BLaER1 treated with 17β-estradiol and CSF1 and Interleukin-3, amounts not matched to agents 10 nM and 100 nM (cell line): ENCODE measurements around the gene WWOX.

ENCODE experiments used
- H3K27ac ChIP-seq, 11 experiments: shearing (Covaris generic); formaldehyde crosslinking; 2 replicates each; pipeline ENCODE4 v1.8.1; 2022
- H3K27me3 ChIP-seq, 11 experiments: shearing (Covaris generic); formaldehyde crosslinking; 2 replicates each; pipeline ENCODE4 v1.8.1; 2022
- H3K36me3 ChIP-seq, 11 experiments: shearing (Covaris generic); formaldehyde crosslinking; 2 replicates each; pipeline ENCODE4 v1.8.1; 2022
- H3K4me1 ChIP-seq, 10 experiments: shearing (Covaris generic); formaldehyde crosslinking; 2 replicates each; pipeline ENCODE4 v1.8.1; 2022
- H3K4me2 ChIP-seq, 11 experiments: shearing (Covaris generic); formaldehyde crosslinking; 2 replicates each; pipeline ENCODE4 v1.8.1; 2022
- H3K4me3 ChIP-seq, 10 experiments: shearing (Covaris generic); formaldehyde crosslinking; 2 replicates each; pipeline ENCODE4 v1.8.1; 2022
- H3K9ac ChIP-seq, 11 experiments: shearing (Covaris generic); formaldehyde crosslinking; 2 replicates each; pipeline ENCODE4 v1.8.1; 2022
- H3K9me3 ChIP-seq, 11 experiments: shearing (Covaris generic); formaldehyde crosslinking; replicated peaks in 1 of 11; 2 replicates each; pipeline ENCODE4 v1.8.1; 2022
- H4K20me1 ChIP-seq, 11 experiments: shearing (Covaris generic); formaldehyde crosslinking; 2 replicates each; pipeline ENCODE4 v1.8.1; 2022
- Cebpa-rat ChIP-seq, 11 experiments: shearing (Covaris generic); IDR thresholded peaks; 2 replicates each; pipeline ENCODE4 v1.8.1; 2022

Gene WWOX

DNA sequence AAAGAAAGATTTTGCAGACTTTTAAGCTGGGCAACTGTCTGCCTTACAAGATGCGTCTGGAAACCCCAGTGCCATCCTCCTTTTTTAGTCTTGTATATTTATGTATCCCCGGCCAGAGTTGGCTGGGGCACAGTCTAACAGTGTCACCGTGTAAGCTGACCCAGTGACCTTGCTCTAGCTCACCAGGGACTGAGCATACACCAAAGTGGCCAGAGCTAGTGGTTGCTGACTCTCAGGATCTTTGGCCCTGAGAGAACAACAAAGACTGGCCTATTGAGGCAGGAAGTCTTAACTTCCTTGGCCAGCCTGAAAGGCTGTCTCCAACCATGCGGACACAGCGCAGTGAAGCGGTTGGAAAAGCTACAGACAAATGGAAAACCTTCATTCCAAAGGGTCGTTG lies 745.2 kb downstream of the WWOX start:
- Histone ChIP-seq H4K20me1 (no peaks in the 10 kb centered on the region), H3K9ac (no peak overlapping the region), H3K27me3 (no peaks in the 10 kb centered on the region), H3K4me1 (peaks cover 0 to 12% (median 1%) of the 10 kb centered on the region in 10 experiments; a peak in 8 of 20 replicates), H3K9me3 (0 out of 22 replicates have a peak, but pooled peaks cover 0 to 4% (median 0%) of the 10 kb centered on the region in 11 experiments), H3K36me3 (no peaks in the 10 kb centered on the region), H3K4me2 (no peak overlapping the region), H3K4me3 (no peak overlapping the region), H3K27ac (no peak overlapping the region)
- no peak for TF ChIP-seq Cebpa-rat (IDR thresholded peaks at IDR 0.05)

DNA sequence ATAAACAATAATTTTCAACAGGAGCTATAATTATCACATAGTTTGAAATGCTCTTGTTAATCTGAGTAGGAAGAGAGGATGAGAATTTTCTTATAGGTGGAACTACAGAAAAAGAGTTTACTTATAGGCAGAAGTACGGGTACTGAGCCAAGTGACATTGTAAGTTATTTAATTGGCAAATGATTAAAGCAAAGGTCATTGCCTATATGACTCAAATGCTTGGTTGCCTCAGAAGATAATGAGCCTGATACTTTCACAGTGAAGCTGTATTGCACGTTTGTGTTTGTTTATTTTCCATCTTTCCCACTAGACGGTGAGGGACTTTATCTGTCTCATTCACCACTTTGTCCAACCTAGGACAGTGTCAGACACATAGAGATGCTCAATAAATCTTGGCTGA lies 751.8 kb downstream of the WWOX start:
- no peaks in the 10 kb centered on the region for H3K27me3 ChIP-seq
- 0 out of 22 replicates have a peak, but pooled peaks cover 0 to 4% (median 0%) of the 10 kb centered on the region in 11 experiments for H3K9me3 ChIP-seq
- no peak overlapping the region for H3K27ac ChIP-seq
- H4K20me1 ChIP-seq: no peaks in the 10 kb centered on the region
- no peak overlapping the region for H3K4me3 ChIP-seq
- H3K4me2 ChIP-seq: no peak overlapping the region
- no peaks in the 10 kb centered on the region for H3K36me3 ChIP-seq
- no peak for TF ChIP-seq Cebpa-rat (IDR thresholded peaks at IDR 0.05)
- H3K9ac ChIP-seq: no peak overlapping the region
- no peaks in the 10 kb centered on the region for H3K4me1 ChIP-seq

DNA sequence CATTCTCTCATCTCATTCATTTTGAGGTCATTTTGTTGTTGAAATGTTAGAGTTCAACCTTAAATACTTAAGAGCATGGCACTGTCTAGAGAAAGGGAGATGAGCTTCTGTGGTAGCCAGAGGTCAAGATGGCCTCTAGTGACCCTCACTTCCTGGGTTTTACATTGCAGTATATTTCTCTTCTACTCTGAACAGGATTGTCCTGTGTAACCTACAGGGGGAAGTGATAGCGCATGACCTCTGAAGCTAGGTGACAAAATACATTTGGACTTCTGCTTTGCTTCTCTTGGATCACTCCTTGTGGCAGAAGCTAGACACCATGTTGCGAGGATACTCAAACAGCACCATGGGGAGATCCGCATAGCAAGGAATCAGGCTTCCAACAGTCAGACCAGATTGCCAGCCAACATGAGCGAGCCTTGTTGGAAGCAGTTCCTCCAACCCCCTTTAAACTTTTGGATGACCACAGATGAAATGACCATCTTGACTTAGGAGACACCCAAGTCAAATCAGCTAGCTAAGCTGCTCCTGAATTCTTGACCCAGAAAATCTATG lies 752.7 kb downstream of the WWOX start:
- Histone ChIP-seq H3K36me3 (no peaks in the 10 kb centered on the region), H3K27me3 (no peaks in the 10 kb centered on the region), H3K27ac (no peak overlapping the region), H3K9me3 (0 out of 22 replicates have a peak, but pooled peaks cover 0 to 4% (median 0%) of the 10 kb centered on the region in 11 experiments), H3K4me3 (no peak overlapping the region), H3K4me2 (no peak overlapping the region), H4K20me1 (no peaks in the 10 kb centered on the region), H3K4me1 (no peaks in the 10 kb centered on the region), H3K9ac (no peak overlapping the region)
- no peak for TF ChIP-seq Cebpa-rat (IDR thresholded peaks at IDR 0.05)

DNA sequence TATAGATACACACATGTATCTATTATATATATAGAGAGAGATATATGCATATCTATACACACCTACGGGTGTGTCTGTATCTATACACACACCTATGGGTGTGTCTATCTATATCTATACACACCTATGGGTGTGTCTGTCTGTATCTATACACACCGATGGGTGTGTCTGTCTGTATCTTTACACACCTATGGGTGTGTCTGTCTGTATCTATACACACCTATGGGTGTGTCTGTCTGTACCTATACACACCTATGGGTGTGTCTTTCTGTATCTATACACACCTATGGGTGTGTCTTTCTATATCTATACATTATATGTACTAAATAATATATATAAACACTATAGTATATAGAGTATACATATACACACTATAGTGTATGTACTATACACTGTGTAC lies 762.6 kb downstream of the WWOX start:
- Histone ChIP-seq H3K27me3 (no peaks in the 10 kb centered on the region), H3K36me3 (no peaks in the 10 kb centered on the region), H3K9ac (no peak overlapping the region), H3K4me3 (no peak overlapping the region), H3K27ac (no peak overlapping the region), H3K4me2 (no peak overlapping the region), H3K9me3 (no peaks in the 10 kb centered on the region), H4K20me1 (no peaks in the 10 kb centered on the region), H3K4me1 (no peaks in the 10 kb centered on the region)
- no peak for TF ChIP-seq Cebpa-rat (IDR thresholded peaks at IDR 0.05)

DNA sequence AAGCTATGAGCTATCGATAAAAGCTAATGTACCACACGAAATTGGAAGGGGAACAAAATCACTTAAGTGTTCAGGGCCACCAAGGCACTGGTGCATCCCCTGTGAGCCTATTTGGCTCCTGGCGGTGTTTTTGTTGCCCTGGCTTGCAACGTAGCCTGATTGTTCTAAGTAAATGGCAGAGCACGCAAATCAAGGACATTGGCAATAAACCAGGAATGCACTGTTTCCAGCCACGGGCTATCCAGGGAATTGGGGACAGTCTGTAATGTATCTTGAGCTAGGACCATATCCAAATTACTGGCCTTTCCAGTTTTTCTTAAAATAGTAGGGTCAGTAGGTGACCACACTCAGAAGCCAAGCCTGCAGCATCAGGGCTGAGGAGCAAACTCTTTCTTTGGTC lies 767.1 kb downstream of the WWOX start:
- Histone ChIP-seq H3K27me3 (no peaks in the 10 kb centered on the region), H3K9ac (no peak overlapping the region), H4K20me1 (no peaks in the 10 kb centered on the region), H3K9me3 (no peaks in the 10 kb centered on the region), H3K27ac (no peak overlapping the region), H3K4me2 (no peak overlapping the region), H3K4me3 (no peak overlapping the region), H3K4me1 (no peaks in the 10 kb centered on the region), H3K36me3 (no peaks in the 10 kb centered on the region)
- TF ChIP-seq Cebpa-rat (IDR thresholded peaks at IDR 0.05): no peak

DNA sequence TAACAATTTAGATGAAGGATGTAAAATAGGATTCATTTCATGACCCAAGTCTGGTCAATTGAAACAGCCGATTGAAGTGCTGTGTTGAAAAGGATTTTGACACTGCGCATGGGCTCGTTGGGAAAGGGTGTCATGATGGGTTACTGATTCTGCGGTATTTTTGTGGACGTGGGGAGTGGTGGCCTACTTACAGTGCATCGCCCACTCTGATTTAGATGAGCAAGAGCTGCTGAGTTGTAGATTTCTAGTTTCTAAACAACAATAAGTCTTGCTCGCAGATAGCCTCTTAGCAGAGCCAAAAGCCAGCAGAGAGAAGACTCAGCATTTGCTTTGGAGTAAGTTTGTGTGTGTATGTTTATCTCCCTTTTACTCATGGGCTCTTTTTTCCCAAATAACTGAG lies 770.0 kb downstream of the WWOX start:
- no peak overlapping the region for H3K4me2 ChIP-seq

DNA sequence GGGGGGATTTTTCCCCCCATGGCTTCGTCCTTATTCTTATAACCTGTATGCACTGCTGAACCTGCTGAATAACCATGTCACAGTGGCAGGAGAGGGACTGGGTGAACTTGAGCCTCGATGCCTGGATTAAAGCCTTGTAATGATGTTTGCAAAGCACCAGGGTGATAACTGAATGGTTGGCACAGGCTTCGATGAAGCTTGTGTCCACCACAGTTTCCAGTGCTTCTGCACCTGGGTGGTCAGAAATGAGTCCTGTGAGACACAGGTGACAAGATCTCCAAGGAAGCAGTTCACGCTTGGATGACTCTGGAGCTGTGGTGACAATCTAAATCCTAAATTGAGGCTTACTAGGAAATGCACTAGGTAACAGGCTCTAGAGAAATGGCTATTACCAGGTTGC lies 771.8 kb downstream of the WWOX start:
- no peaks in the 10 kb centered on the region for H3K4me1 ChIP-seq
- no peak overlapping the region for H3K27ac ChIP-seq
- no peak overlapping the region for H3K4me3 ChIP-seq
- H4K20me1 ChIP-seq: no peaks in the 10 kb centered on the region
- no peak overlapping the region for H3K4me2 ChIP-seq
- H3K9me3 ChIP-seq: no peaks in the 10 kb centered on the region
- no peak overlapping the region for H3K9ac ChIP-seq
- no peaks in the 10 kb centered on the region for H3K27me3 ChIP-seq
- TF ChIP-seq Cebpa-rat (IDR thresholded peaks at IDR 0.05): no peak
- H3K36me3 ChIP-seq: no peaks in the 10 kb centered on the region

More for the DNA sequence above, 770.0 kb downstream of the WWOX start:
- H3K4me3 ChIP-seq: no peak overlapping the region
- TF ChIP-seq Cebpa-rat (IDR thresholded peaks at IDR 0.05): no peak
- H3K36me3 ChIP-seq: no peaks in the 10 kb centered on the region
- no peaks in the 10 kb centered on the region for H3K4me1 ChIP-seq
- no peaks in the 10 kb centered on the region for H3K9me3 ChIP-seq
- no peak overlapping the region for H3K9ac ChIP-seq
- H3K27me3 ChIP-seq: no peaks in the 10 kb centered on the region
- H4K20me1 ChIP-seq: no peaks in the 10 kb centered on the region
- no peak overlapping the region for H3K27ac ChIP-seq

DNA sequence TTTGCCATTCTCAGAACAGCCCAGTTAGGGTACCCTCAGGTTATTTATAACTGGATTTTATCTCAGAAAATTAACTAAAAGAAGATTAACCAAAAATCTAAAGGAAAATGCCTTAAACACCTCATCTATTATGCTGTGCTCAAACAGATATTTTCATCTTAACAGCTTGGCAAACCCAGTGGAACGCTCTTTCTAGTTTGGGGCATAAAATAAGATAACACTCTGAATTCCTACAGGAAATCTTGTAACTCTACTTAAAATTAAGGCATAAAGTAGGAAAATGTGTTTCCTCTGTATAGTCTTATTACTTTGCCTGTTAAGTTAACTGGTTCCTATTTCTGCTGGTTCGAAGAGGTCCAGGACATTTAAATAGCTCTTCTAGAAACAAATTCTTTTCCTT lies 777.2 kb downstream of the WWOX start:
- H3K4me2 ChIP-seq: no peak overlapping the region
- no peaks in the 10 kb centered on the region for H3K4me1 ChIP-seq
- H3K9me3 ChIP-seq: no peaks in the 10 kb centered on the region
- H3K27ac ChIP-seq: no peak overlapping the region
- H3K4me3 ChIP-seq: no peak overlapping the region
- TF ChIP-seq Cebpa-rat (IDR thresholded peaks at IDR 0.05): no peak
- H3K27me3 ChIP-seq: no peaks in the 10 kb centered on the region
- no peaks in the 10 kb centered on the region for H4K20me1 ChIP-seq
- H3K36me3 ChIP-seq: no peaks in the 10 kb centered on the region
- H3K9ac ChIP-seq: no peak overlapping the region

DNA sequence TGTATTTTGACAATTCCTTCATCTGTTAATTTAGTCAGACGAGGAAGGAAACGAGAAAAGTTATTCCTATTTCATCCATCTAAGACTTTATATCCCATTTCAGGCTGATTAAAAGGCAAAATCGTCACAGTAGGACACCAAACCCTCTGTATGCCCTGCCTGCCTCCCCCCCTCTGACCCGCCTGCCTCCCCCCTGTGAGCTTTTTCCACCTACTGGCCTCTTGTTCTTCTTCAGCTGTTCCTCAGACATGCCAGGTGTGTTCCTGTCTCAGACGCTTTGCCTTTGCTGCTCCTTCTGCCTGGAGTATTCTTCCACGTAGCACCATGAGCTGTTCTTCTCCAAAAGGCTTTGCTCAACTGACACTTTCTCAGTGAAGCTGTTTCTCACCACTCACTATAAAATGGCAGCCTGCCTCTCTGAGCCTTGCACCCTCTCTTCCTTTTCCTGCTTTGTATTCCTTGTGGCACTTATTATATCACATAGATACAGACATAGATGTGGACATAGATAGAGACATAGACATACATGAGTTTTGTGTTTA lies 777.7 kb downstream of the WWOX start:
- TF ChIP-seq Cebpa-rat (IDR thresholded peaks at IDR 0.05): no peak
- no peaks in the 10 kb centered on the region for H3K4me1 ChIP-seq

DNA sequence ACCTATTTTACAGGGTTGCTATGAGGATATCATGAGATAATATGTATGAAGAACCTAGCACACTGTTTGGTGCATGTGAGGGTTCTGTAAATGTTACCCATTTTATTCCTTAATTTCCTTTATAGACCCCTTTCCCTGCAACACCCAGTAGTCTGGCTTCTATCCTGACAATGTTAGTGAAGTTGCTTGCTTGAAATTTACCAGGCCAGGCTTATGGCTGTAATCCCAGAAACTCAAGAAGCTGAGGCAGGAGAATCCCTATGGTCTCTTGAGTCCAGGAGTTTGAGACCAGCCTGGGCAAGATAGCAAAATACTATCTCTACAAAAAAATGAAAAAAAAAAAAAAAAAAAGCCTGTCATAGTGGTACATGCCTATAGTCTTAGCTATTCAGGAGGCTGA lies 779.1 kb downstream of the WWOX start:
- Histone ChIP-seq H3K9me3 (no peaks in the 10 kb centered on the region), H3K27me3 (no peaks in the 10 kb centered on the region), H3K36me3 (no peaks in the 10 kb centered on the region), H3K4me1 (peaks cover 0 to 6% (median 0%) of the 10 kb centered on the region in 10 experiments; a peak in 2 of 20 replicates), H3K4me3 (no peak overlapping the region), H3K9ac (no peak overlapping the region), H4K20me1 (no peaks in the 10 kb centered on the region), H3K27ac (no peak overlapping the region), H3K4me2 (no peak overlapping the region)
- TF ChIP-seq Cebpa-rat (IDR thresholded peaks at IDR 0.05): no peak

More for the DNA sequence above, 777.7 kb downstream of the WWOX start:
- Histone ChIP-seq H3K9me3 (no peaks in the 10 kb centered on the region), H3K27ac (no peak overlapping the region), H3K4me2 (no peak overlapping the region), H3K9ac (no peak overlapping the region), H3K27me3 (no peaks in the 10 kb centered on the region), H3K36me3 (no peaks in the 10 kb centered on the region), H4K20me1 (no peaks in the 10 kb centered on the region), H3K4me3 (no peak overlapping the region)
